ENCODE results near the gene ZMYND8.

- no peak for TF ChIP-seq SPI1 (IDR thresholded peaks at IDR 0.05; ENCODE audit: low read depth, low read length)
- TF ChIP-seq POLR2AphosphoS5 (IDR thresholded peaks at IDR 0.05; ENCODE audit: low read depth, low read length): no peak
Observed at GRCh38 chr20:47335251-47336128, 21.0 kb downstream of the ZMYND8 start.
